A673 (cell line): ENCODE data around the gene MICALL1. TPM values are rescaled to one million over a fixed set of nuclear protein-coding genes. Genes with fewer than 3 reads are reported as not detected.

Source experiments
- BruUV-seq: library from RNA; stranded (reverse); fragments of 400-500 nt; replicated peaks from 2 replicates; lab custom pipeline; 2021; lab: Mats Ljungman, UMichigan
- CTCF ChIA-PET: fragments of 300-600 bp; sonication (Branson Sonifier 250); formaldehyde crosslinking; loops from one replicate; lab custom pipeline; 2022; ENCODE audit warnings: antibody characterized with exemption; lab: Charles Lee
- POLR2A ChIA-PET: fragments of 300-600 bp; sonication (Branson Sonifier 250); formaldehyde crosslinking; loops from one replicate; lab custom pipeline; 2022; ENCODE audit warnings: antibody characterized with exemption; ENCODE audit not compliant: low non-redundant PET; lab: Charles Lee
- DNase-seq: peaks from one replicate; pipeline ENCODE4 v3.0.0-alpha.2; 2015; ENCODE audit warnings: low spot score
- H3K27ac ChIP-seq: fragments of 200-600 bp; sonication (generic); 2 replicates; pipeline ENCODE4 v1.5.1; 2016; ENCODE audit warnings: mixed run types, low read depth, mild to moderate bottlenecking, mixed read lengths, antibody characterized with exemption, low read length; ENCODE audit not compliant: poor library complexity, severe bottlenecking
- H3K27me3 ChIP-seq: fragments of 200-600 bp; sonication (generic); replicated peaks from 2 replicates; pipeline ENCODE4 v1.6.1; 2017; ENCODE audit warnings: mixed run types, low read depth, mild to moderate bottlenecking, mixed read lengths, antibody characterized with exemption, low read length; ENCODE audit not compliant: insufficient read depth, poor library complexity
- H3K36me3 ChIP-seq: fragments of 200-600 bp; sonication (generic); 2 replicates; pipeline ENCODE4 v1.6.1; 2016; ENCODE audit warnings: mixed run types, mild to moderate bottlenecking, mixed read lengths, antibody characterized with exemption, low read length; ENCODE audit not compliant: insufficient read depth, poor library complexity, severe bottlenecking
- H3K4me1 ChIP-seq: fragments of 200-600 bp; sonication (generic); 2 replicates; pipeline ENCODE4 v1.6.1; 2017; ENCODE audit warnings: mixed run types, mild to moderate bottlenecking, mixed read lengths, antibody characterized with exemption, low read length; ENCODE audit not compliant: insufficient read depth, poor library complexity, severe bottlenecking
- H3K4me3 ChIP-seq: fragments of 200-600 bp; sonication (generic); 2 replicates; pipeline ENCODE4 v1.5.1; 2016; ENCODE audit warnings: low read depth, mixed run types, mild to moderate bottlenecking, mixed read lengths, low read length; ENCODE audit not compliant: poor library complexity, severe bottlenecking
- H3K9me3 ChIP-seq: fragments of 200-600 bp; sonication (generic); 2 replicates; pipeline ENCODE4 v1.6.1; 2016; ENCODE audit warnings: mixed run types, low read depth, mild to moderate bottlenecking, mixed read lengths, antibody characterized with exemption, low read length; ENCODE audit not compliant: poor library complexity, severe bottlenecking
- EZH2 ChIP-seq: fragments of 200-600 bp; sonication (generic); IDR thresholded peaks from 2 replicates; pipeline ENCODE4 v1.6.1; 2017; ENCODE audit warnings: borderline replicate concordance, low read depth, mild to moderate bottlenecking, mixed read lengths, antibody characterized with exemption, low read length; ENCODE audit not compliant: poor library complexity, severe bottlenecking
- intact Hi-C: fragments of 100-400 bp; cut with micrococcal nuclease; formaldehyde crosslinking; loops from one replicate; pipeline ENCODE4 v1.10.0; 2022; ENCODE audit not compliant: unreplicated experiment
- total RNA-seq: library from RNA; stranded (reverse); gene quantifications from 2 replicates; pipeline ENCODE4 v1.2.3, GENCODE V29; 2021
- TF ChIP-seq, protein P1 (sequence below): fragments of 300-800, 200-600 bp; sonication (generic); conservative IDR thresholded peaks from 2 replicates; pipeline ENCODE4 v1.5.1; 2017; ENCODE audit warnings: low read depth, mild to moderate bottlenecking, antibody characterized with exemption, low read length, moderate library complexity, mixed read lengths

The MICALL1 gene
- total RNA-seq, 1 experiment from 2014 or later: 33.0 TPM

DNA sequence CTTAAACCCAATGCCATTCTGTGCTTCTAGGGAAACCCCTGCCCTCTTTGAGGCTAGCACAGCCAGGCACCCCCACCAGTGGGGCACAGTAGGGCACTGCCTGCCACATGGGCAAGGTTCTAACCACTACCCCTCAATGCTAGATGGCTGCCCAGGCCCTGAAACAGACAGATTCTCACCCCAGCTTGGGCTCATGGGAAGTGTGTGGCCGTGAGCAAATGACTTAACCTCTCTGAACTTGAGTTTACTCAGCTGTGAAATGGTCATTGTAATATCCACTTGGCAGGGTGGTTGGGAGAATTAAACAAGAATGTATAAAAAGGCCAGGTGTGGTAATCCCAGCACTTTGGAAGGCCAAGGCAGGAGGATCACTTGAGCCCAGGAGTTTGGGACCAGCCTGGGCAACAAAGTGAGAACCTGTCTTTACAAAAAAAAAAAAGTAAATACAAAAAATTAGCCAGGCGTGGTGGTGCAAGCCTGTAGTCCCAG lies 24.9 kb downstream of the MICALL1 start:
- Histone ChIP-seq H3K27ac (no peak overlapping the region), H3K9me3 (no peaks in the 10 kb centered on the region), H3K4me3 (no peak overlapping the region), H3K4me1 (peaks cover 7% of the 10 kb centered on the region), H3K27me3 (no peaks in the 10 kb centered on the region), H3K36me3 (peaks cover 10% of the 10 kb centered on the region)
- ChIA-PET POLR2A (no interaction called here), CTCF (interaction anchor here (0.6 kb wide), 1 partner anchor 12 kb away, joined by 3 read pairs; no protein-coding TSS in a partner anchor)
- no peak for DNase-seq
- intact Hi-C loops: no loop called here
- TF ChIP-seq EZH2: no peak
- TF ChIP-seq, protein P1, sequence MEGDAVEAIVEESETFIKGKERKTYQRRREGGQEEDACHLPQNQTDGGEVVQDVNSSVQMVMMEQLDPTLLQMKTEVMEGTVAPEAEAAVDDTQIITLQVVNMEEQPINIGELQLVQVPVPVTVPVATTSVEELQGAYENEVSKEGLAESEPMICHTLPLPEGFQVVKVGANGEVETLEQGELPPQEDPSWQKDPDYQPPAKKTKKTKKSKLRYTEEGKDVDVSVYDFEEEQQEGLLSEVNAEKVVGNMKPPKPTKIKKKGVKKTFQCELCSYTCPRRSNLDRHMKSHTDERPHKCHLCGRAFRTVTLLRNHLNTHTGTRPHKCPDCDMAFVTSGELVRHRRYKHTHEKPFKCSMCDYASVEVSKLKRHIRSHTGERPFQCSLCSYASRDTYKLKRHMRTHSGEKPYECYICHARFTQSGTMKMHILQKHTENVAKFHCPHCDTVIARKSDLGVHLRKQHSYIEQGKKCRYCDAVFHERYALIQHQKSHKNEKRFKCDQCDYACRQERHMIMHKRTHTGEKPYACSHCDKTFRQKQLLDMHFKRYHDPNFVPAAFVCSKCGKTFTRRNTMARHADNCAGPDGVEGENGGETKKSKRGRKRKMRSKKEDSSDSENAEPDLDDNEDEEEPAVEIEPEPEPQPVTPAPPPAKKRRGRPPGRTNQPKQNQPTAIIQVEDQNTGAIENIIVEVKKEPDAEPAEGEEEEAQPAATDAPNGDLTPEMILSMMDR: no peak
- no TSS peak for BruUV-seq

DNA sequence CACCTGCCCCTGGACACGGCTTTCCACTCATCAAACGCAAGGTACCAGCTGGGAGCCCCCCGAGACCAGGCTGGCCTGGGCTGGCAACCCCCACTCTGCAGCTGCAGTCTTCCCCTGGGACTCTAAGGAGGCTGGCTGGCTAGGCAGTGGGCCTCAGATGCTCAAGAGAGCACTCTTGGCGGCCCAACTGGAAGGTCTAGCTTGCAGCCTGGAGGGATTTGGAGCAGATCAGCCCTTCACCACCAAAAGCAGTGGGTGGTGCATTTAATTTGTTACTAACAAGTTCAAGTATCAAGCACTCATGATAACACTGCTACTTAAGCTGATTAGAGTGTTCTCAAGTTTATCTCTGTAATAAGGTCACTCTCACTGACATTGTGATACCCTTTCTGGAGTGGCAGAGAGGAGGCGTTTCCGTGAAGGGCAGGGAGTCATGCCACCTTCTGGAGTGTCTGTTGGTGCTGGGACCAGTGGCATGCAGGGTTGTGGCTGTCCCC lies 25.8 kb downstream of the MICALL1 start:
- no TSS peak for BruUV-seq
- Histone ChIP-seq H3K27ac (no peak overlapping the region), H3K9me3 (no peaks in the 10 kb centered on the region), H3K4me1 (peaks cover 7% of the 10 kb centered on the region), H3K27me3 (no peaks in the 10 kb centered on the region), H3K4me3 (no peak overlapping the region), H3K36me3 (peaks cover 10% of the 10 kb centered on the region)
- intact Hi-C loops: no loop called here
- POLR2A ChIA-PET: no interaction called here
- no peak for TF ChIP-seq EZH2
- CTCF ChIA-PET: no interaction called here
- no peak for DNase-seq

DNA sequence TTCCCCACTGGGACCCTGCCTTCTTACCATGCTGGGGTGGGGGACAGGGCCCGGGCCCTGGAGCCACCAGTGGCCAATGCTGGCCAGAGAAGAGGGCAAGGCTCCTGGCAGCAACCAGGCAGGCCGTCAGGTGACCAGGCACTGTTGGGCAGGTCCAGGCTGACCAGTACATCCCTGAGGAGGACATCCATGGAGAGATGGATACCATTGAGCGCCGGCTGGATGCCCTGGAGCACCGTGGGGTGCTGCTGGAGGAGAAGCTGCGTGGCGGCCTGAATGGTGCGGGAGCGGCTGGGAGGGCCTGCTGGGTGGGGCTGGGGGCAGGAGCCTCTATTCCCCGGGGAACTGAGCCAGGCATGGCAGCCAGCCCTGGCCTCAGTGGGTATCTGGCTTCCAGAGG lies 26.3 kb downstream of the MICALL1 start:
- POLR2A ChIA-PET: no interaction called here
- Histone ChIP-seq H3K36me3 (peaks cover 10% of the 10 kb centered on the region), H3K4me3 (no peak overlapping the region), H3K9me3 (no peaks in the 10 kb centered on the region), H3K27ac (no peak overlapping the region), H3K4me1 (peaks cover 7% of the 10 kb centered on the region), H3K27me3 (no peaks in the 10 kb centered on the region)
- no peak for TF ChIP-seq EZH2
- TF ChIP-seq, protein P1: no peak
- CTCF ChIA-PET: no interaction called here
- no TSS peak for BruUV-seq
- no peak for DNase-seq
- intact Hi-C loops: no loop called here
